Gastrocnemius medialis (tissue), 4 donors: Measurements from ENCODE around the gene TMEM54. TPM values are rescaled to one million over a fixed set of nuclear protein-coding genes. Genes with fewer than 3 reads are reported as not detected.

Experiments used
- ATAC-seq, 2 donors: fragments of 150-250 bp; one replicate each; pipeline ENCODE4 v1.9.1; 2016
- DNase-seq, 2 donors: peaks; one replicate each; pipeline ENCODE4 v3.0.0-alpha.2; 2019
- H3K27ac ChIP-seq, 4 donors: fragments of 200-600 bp; sonication (generic); 1 replicate in 1 of 4; 2 replicates in 3 of 4; pipeline ENCODE4 v1.5.1; 2016 to 2018; ENCODE audit warnings: mild to moderate bottlenecking in 2 of 4, moderate library complexity in 1 of 4
- H3K27me3 ChIP-seq, 3 donors: fragments of 200-600 bp; sonication (generic) in 2 of 3; 1 replicate in 1 of 3; 2 replicates in 2 of 3; pipeline versions ENCODE4 v1.5.1 to v1.6.0; 2016 to 2019; ENCODE audit warnings: mild to moderate bottlenecking in 1 of 3, moderate library complexity in 1 of 3
- H3K36me3 ChIP-seq, 2 donors: fragments of 200-600 bp; sonication (generic) in 1 of 2; one replicate each; pipeline ENCODE4 v1.5.1; 2017 to 2018
- H3K4me1 ChIP-seq, 2 donors: fragments of 200-600 bp; sonication (generic) in 1 of 2; one replicate each; pipeline ENCODE4 v1.5.1; 2016 to 2017; ENCODE audit warnings: mild to moderate bottlenecking in 2 of 2
- H3K4me3 ChIP-seq, 4 donors: fragments of 200-600 bp; sonication (generic) in 3 of 4; 1 replicate in 1 of 4; 2 replicates in 3 of 4; pipeline ENCODE4 v1.5.1; 2016 to 2019; ENCODE audit warnings: mild to moderate bottlenecking in 2 of 4
- H3K9me3 ChIP-seq, 3 donors: fragments of 200-600 bp; sonication (generic) in 2 of 3; 1 replicate in 1 of 3; 2 replicates in 2 of 3; pipeline ENCODE4 v1.5.1; 2016 to 2019
- POLR2A ChIP-seq, 2 donors: fragments of 450-650 bp; IDR thresholded peaks; one replicate each; pipeline ENCODE4 v1.6.1; 2017; ENCODE audit warnings: antibody characterized with exemption in 2 of 2, mild to moderate bottlenecking in 2 of 2, moderate library complexity in 2 of 2
- in situ Hi-C, 4 donors: fragments of 200-750 bp; cut with MboI; loops; one replicate each; pipeline versions ENCODE4 v1.15.0 to v1.8.0; 2017; ENCODE audit warnings: low sequenced_read_pairs in 4 of 4
- intact Hi-C: fragments of 100-400 bp; cut with DNase I; formaldehyde crosslinking; loops from one replicate; pipeline ENCODE4 v1.15.1; 2023; ENCODE audit warnings: low total_unique reads
- total RNA-seq, 4 donors: library from RNA; depleted of rRNA; stranded (reverse); fragments of >200 nt; gene quantifications; one replicate each; pipeline versions ENCODE4 v1.1.0 to v1.2.3, GENCODE V29; 2016
- TF ChIP-seq, protein P1 (sequence below), 5 experiments: fragments of 450-650 bp in 3 of 5; fragments of 200-600 bp in 2 of 5; sonication (generic) in 2 of 5; IDR thresholded peaks in 4 of 5; conservative IDR thresholded peaks in 1 of 5; 1 replicate in 4 of 5; 2 replicates in 1 of 5; pipeline ENCODE4 v1.5.1; 2016 to 2019; ENCODE audit warnings: antibody characterized with exemption in 5 of 5, mild to moderate bottlenecking in 3 of 5, moderate library complexity in 3 of 5

TMEM54 gene
- total RNA-seq, 4 donors from 2014 or later = 4.0 to 7.0 (median 4.8) TPM

DNA sequence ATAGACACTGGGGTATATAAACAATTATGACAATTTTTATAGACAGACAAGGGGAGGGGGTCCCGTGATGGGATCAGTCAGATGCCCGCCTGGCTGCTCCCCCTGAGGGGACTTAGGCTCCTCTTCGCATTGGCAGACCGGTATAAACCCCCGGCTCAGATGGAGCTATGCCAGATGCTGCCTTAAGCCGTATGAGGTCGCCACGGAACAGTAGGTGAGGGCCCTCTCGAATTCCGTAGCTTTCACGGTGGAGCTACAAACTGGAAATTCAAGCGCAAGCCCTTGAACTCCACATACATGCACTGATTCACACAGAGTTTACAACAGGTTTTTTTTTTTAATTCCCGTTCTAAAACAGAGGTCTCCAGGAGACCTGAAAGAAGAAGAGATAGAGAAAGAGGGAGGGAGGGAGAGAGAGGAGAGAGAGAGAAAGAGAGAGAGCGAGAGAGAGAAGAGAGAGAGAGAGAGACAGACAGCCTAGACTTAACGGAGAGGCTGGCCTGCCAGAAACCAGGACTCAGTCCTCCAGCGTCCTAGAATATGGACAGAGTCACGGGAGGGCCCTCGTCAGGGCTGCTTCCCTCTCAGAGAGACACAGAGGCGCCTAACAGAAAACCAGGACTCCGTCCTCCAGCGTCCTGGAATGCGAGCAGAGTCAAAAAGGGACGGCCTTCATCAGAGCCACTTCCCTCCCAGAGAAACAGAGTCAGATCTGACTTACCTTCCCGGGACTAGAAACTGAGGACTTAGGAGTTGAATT, 24.4 kb upstream of the TMEM54 start:
- no peak overlapping the region for H3K27ac ChIP-seq
- in situ Hi-C loops = loop anchor here in 1 of 4 donors (10.0 kb wide), 1 partner anchor 149 kb away; no protein-coding TSS in a partner anchor
- peaks cover 0 to 21% (median 6%) of the 10 kb centered on the region in 3 donors for H3K27me3 ChIP-seq
- peaks cover 0 to 4% of the 10 kb centered on the region in 2 donors for H3K4me1 ChIP-seq
- no peak overlapping the region for H3K4me3 ChIP-seq
- TF ChIP-seq, protein P1, sequence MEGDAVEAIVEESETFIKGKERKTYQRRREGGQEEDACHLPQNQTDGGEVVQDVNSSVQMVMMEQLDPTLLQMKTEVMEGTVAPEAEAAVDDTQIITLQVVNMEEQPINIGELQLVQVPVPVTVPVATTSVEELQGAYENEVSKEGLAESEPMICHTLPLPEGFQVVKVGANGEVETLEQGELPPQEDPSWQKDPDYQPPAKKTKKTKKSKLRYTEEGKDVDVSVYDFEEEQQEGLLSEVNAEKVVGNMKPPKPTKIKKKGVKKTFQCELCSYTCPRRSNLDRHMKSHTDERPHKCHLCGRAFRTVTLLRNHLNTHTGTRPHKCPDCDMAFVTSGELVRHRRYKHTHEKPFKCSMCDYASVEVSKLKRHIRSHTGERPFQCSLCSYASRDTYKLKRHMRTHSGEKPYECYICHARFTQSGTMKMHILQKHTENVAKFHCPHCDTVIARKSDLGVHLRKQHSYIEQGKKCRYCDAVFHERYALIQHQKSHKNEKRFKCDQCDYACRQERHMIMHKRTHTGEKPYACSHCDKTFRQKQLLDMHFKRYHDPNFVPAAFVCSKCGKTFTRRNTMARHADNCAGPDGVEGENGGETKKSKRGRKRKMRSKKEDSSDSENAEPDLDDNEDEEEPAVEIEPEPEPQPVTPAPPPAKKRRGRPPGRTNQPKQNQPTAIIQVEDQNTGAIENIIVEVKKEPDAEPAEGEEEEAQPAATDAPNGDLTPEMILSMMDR (IDR thresholded peaks at IDR 0.05 in 4 of 5, conservative IDR thresholded peaks at IDR 0.05 in 1 of 5) = no peak
- TF ChIP-seq POLR2A (IDR thresholded peaks at IDR 0.05) = no peak
- no peaks in the 10 kb centered on the region for H3K36me3 ChIP-seq
- H3K9me3 ChIP-seq = no peaks in the 10 kb centered on the region
- ATAC-seq = no peak
- intact Hi-C loops = no loop called here
- no peak for DNase-seq

GRCh38 chr1:32924881-32925344, 23.7 kb upstream of the TMEM54 start:
- DNase-seq (no peak), ATAC-seq (no peak)
- peaks cover 0 to 4% of the 10 kb centered on the region in 2 donors for H3K4me1 ChIP-seq
- no peaks in the 10 kb centered on the region for H3K36me3 ChIP-seq
- peaks cover 0 to 21% (median 6%) of the 10 kb centered on the region in 3 donors for H3K27me3 ChIP-seq
- TF ChIP-seq POLR2A (IDR thresholded peaks at IDR 0.05) = no peak
- TF ChIP-seq, protein P1 (IDR thresholded peaks at IDR 0.05 in 4 of 5, conservative IDR thresholded peaks at IDR 0.05 in 1 of 5) = no peak
- intact Hi-C loops (no loop called here), in situ Hi-C loops (loop anchor here in 1 of 4 donors (10.0 kb wide), 1 partner anchor 150 kb away; no protein-coding TSS in a partner anchor)
- no peak overlapping the region for H3K4me3 ChIP-seq
- no peaks in the 10 kb centered on the region for H3K9me3 ChIP-seq
- H3K27ac ChIP-seq = no peak overlapping the region

- intact Hi-C loops (no loop called here), in situ Hi-C loops (loop anchor here in 1 of 4 donors (10.0 kb wide), 1 partner anchor 154 kb away; no protein-coding TSS in a partner anchor)
- Histone ChIP-seq H3K27ac (peak overlapping the region in 1 of 4 donors; percentile 4), H3K9me3 (no peaks in the 10 kb centered on the region), H3K27me3 (peaks cover 0 to 16% (median 6%) of the 10 kb centered on the region in 3 donors), H3K36me3 (no peaks in the 10 kb centered on the region), H3K4me1 (peaks cover 0 to 4% of the 10 kb centered on the region in 2 donors), H3K4me3 (no peak overlapping the region)
- TF ChIP-seq POLR2A (IDR thresholded peaks at IDR 0.05) = no peak
- TF ChIP-seq, protein P1 (IDR thresholded peaks at IDR 0.05 in 4 of 5, conservative IDR thresholded peaks at IDR 0.05 in 1 of 5) = no peak
- DNase-seq (peak; percentile 52 to 67), ATAC-seq (peak; percentile 77 to 92)
Measured at GRCh38 chr1:32920833-32921232, 19.6 kb upstream of the TMEM54 start.

DNA sequence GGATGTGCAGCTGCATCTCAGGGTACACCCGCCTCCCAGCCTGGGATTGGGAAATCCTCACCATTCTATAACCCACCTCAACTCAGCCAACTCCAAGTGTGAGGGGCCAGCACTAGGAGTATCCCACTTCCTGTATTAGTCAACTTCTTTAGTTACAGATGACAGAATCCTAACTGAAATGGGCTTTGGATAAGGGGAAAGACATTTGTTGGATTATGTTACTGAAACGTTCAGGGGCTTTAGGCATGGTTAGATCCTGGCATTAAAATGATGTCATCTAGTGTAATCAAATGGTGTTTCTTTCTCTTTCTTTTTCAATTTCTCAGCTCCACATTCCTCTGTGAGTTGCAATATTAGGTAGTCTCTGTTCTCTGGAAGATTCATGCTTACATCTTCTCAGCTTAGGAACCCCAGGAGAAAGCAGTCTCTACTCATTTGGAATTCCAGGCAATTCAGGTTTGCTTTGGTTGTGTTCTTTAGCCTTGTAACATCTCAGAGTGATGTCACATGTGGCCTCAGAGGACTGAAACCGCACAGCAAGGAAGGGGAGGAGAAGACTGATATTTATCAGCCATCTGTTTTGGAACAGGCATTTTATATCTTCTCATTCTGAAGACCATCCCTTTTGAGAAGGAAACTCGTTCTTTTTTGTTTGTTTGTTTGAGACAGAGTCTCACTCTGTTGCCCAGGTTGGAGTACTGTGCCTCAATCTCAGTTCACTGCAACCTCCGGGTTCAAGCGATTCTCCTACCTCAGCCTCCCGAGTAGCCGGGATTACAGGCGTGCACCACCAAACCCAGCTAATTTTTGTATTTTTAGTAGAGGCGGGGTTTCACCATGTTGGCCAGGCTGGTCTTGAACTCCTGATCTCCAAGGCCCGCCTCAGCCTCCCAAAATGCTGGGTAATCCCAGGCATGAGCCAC, 18.9 kb upstream of the TMEM54 start:
- intact Hi-C loops (no loop called here), in situ Hi-C loops (loop anchor here in 1 of 4 donors (10.0 kb wide), 1 partner anchor 155 kb away; no protein-coding TSS in a partner anchor)
- peak in 1 of 2 donors; percentile 46 for ATAC-seq

More for the DNA sequence above, 18.9 kb upstream of the TMEM54 start:
- Histone ChIP-seq H3K9me3 (no peaks in the 10 kb centered on the region), H3K4me1 (peaks cover 0 to 4% of the 10 kb centered on the region in 2 donors), H3K27ac (no peak overlapping the region), H3K27me3 (peaks cover 0 to 8% (median 6%) of the 10 kb centered on the region in 3 donors), H3K4me3 (no peak overlapping the region), H3K36me3 (no peaks in the 10 kb centered on the region)
- TF ChIP-seq, protein P1 (IDR thresholded peaks at IDR 0.05 in 4 of 5, conservative IDR thresholded peaks at IDR 0.05 in 1 of 5) = no peak
- no peak for TF ChIP-seq POLR2A (IDR thresholded peaks at IDR 0.05)
- DNase-seq = peak in 1 of 2 donors; percentile 21
